GM13977 (cell line): ENCODE measurements around the gene DNAJB4.
A peak's percentile ranks its signal among the peaks of the same experiment; 100 is the strongest.
"Not testable (repeated sequence)": the region's sequence is repeated elsewhere in the genome, so short reads cannot be mapped to it uniquely, and the experiment has no call there.

Experiments
- DNase-seq: peaks from one replicate; pipeline ENCODE4 v3.0.0; 2012; ENCODE audit warnings: low spot score
- in situ Hi-C: fragments of 300-500 bp; cut with MboI; formaldehyde crosslinking; loops from one replicate; pipeline ENCODE4 v1.12.0; 2022; ENCODE audit warnings: low sequenced_read_pairs, low pct_unique_long_range_greater_than_20kb, mixed read lengths, inconsistent platforms; ENCODE audit not compliant: unreplicated experiment
- TF ChIP-seq, protein P1 (sequence below): IDR thresholded peaks from 2 replicates; pipeline ENCODE4 v1.5.1; 2012; ENCODE audit warnings: mild to moderate bottlenecking, control low read depth; ENCODE audit not compliant: insufficient read depth; ENCODE audit errors: extremely low read depth, missing control alignments

DNAJB4 gene

DNA sequence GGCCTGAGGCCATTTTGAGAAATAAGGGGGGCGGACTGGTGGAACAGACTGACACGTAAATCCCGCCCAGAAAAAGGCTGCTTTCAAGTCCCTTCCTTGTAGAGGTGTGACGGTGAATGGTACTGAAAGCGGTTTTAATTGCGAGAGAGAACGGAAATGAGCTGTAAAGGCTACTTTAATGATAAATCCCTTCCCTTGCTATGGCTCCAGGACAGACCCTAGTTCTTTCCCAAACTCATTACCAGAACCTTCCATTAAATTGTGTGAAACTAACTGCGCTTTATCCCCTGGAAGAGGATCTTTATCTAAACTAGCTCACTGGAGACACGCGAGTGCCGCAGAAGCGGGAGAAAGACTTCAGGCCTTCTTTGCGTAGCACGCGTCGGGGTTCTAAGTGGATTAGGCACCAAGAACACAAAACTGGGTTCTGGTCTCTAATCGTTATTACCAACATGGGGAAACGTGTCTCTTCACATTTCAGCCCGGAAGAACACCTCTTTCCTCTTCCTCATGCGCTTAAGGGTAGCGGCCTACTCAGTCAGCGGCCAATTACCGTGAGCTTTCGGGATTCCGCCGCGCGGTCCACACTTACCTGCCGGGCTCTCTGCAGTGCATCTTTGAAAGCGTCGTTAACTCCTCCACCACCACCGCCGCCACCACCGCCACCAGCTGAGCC lies 26.3 kb upstream of the DNAJB4 start:
- DNase-seq, result peak; percentile 79
- in situ Hi-C loops, result no loop called here
- TF ChIP-seq, protein P1, sequence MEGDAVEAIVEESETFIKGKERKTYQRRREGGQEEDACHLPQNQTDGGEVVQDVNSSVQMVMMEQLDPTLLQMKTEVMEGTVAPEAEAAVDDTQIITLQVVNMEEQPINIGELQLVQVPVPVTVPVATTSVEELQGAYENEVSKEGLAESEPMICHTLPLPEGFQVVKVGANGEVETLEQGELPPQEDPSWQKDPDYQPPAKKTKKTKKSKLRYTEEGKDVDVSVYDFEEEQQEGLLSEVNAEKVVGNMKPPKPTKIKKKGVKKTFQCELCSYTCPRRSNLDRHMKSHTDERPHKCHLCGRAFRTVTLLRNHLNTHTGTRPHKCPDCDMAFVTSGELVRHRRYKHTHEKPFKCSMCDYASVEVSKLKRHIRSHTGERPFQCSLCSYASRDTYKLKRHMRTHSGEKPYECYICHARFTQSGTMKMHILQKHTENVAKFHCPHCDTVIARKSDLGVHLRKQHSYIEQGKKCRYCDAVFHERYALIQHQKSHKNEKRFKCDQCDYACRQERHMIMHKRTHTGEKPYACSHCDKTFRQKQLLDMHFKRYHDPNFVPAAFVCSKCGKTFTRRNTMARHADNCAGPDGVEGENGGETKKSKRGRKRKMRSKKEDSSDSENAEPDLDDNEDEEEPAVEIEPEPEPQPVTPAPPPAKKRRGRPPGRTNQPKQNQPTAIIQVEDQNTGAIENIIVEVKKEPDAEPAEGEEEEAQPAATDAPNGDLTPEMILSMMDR, result no peak

DNA sequence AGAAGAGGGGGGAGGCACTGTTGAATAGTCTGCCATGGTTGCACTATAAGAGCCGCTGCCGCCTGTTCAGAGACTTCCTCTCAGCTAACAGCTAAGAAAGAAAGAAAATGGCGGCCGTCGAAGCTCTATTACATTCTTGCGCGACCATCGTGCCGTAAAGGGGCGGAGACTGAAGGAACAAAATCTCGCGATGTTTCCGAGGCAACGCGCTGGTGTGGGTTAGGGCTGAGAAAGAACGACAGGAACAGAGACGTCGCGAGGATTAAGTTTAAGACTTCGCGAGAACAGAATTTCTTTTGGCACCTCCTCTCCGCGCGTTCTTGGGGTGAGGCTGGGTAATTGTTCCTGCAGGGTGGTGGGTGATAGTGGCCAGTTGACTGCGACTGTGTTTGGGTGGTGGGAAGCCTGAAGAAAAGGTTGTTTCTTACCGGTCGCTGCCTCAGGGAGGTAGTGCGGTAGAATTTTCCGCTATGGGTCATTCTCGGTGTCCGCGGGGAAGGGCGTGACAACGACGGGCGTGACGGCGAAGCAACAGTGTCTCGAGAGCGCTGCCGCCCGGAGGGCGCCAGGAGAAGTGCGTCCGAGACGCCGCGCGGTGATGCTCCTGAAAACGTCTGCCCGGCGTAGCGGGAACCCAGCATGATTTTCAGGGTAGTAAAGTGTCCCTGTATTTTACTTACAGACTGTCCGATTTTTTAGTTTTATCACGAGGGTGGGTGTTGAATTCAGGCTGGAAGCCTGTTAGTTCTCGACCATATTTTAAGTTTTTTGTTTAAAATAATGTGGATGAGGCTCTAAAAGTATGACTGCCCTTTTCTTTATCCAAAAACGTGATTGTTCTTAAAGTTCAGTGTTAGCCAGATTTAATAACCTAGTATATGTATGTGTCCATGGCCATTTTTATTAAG lies 25.5 kb upstream of the DNAJB4 start, which contains the start of gene FUBP1:
Gene FUBP1, minus strand, starts transcription at position 104 of the 908 bp plus-strand sequence. Its CDS starts 68 bp downstream, at position 36.
- in situ Hi-C loops, result no loop called here
- peak; percentile 86 for DNase-seq
- TF ChIP-seq, protein P1, result peak; percentile 82

DNA sequence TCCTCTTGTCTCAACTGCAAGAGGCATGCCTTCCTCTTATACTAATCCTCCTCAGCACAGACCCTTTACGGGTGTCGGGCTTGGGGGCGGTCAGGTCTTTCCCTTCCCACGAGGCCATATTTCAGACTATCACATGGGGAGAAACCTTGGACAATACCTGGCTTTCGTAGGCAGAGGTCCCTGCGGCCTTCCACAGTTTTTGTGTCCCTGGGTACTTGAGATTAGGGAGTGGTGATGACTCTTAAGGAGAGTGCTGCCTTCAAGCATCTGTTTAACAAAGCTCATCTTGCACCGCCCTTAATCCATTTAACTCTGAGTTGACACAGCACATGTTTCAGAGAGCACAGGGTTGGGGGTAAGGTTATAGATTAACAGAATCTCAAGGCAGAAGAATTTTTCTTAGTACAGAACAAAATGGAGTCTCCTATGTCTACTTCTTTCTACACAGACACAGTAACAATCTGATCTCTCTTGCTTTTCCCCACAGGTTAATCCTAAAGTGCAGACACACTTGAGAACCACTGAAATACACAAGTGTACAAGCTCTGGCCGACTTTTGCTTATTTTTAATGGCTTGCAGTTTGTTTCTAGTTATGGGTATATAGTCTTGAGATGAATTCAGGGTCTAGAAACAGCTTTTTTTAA lies 21.3 kb upstream of the DNAJB4 start:
- DNase-seq, in situ Hi-C loops: not testable (repeated sequence)

DNA sequence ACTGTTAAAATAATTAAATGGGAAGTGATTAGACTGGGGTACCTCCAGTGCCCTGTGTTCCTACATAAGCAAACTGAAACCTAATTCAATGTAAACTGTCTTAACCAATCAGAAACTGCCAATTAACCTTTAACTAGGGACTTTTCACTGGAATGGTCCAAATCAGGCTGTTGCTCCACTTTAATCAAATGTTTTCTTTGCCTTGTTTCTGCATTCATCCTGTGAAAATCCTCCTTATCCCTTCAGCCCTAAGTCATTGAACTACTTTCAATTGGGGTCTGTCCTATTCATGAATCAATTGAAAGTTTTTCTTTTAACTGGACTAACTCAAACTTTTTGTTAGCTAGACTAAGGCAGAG lies 20.8 kb upstream of the DNAJB4 start:
- TF ChIP-seq, protein P1, result no peak
- in situ Hi-C loops, result no loop called here
- DNase-seq, result no peak

DNA sequence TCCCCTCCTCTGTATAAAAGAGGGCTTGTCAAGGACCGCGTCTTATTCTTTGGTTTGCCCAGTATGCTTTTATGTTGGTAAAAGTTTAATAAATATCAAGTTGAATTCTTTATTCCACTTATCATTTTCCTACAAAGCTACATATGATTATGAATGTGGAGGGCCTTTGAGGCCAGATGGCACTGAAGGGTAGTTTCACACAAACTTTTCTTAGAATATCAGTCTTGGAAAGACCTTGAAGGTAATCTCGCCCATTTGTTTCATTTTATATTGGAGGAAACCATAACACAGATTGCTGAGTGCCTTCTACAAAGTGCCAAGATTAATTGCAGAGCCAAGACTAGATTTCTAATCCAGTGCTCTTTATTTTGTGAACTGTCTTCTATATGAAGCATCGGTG lies 20.1 kb upstream of the DNAJB4 start:
- in situ Hi-C loops, result no loop called here
- TF ChIP-seq, protein P1, result no peak

DNA sequence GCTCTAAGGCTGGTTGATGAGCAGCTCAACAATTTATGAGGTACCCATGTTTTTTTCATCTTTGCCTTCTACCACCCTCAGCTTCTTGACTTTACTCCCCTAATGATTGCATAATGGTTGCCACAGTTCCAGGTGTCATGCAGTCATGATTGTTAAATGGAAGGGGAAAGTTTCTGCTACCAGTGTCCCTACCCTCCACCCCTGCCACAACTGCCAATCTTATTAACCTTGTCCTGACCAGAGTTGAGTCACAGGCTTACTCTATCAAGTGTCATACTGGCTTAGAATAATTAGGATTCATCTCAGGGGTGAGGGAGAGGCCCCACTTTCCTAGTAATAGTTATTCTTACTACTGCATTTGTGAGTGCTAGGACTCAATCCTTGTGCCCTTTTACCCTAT lies 17.9 kb upstream of the DNAJB4 start:
- in situ Hi-C loops, result no loop called here
- TF ChIP-seq, protein P1, result no peak
- no peak for DNase-seq

More for the DNA sequence above, 20.1 kb upstream of the DNAJB4 start:
- DNase-seq, result no peak

DNA sequence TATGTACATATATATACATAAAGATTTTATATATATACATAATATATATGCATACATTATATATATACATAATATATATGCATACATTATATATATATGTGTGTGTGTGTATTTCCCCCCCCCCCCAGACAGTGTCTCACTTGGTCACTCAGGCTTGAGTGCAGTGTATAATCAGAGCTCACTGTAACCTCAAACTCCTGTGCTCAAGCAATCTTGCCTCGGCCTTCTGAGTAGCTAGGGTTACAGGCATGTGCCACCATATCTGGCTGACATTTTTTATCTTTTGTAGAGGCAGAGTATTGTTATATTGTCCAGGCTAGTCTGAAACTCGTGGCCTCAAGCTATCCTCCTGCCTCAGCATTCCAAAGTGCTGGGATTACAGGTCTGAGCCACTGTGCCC lies 16.8 kb upstream of the DNAJB4 start:
- TF ChIP-seq, protein P1, result no peak
- in situ Hi-C loops, result no loop called here

More for the DNA sequence above, 16.8 kb upstream of the DNAJB4 start:
- no peak for DNase-seq
